ENCODE results near the gene MACROH2A1.

Gene MACROH2A1

GRCh38 chr5:135435467-135436330 is 36.7 kb upstream of the MACROH2A1 start:
- DNase-seq (ENCODE audit: low spot score) = no peak

GRCh38 chr5:135434591-135435466 is 35.8 kb upstream of the MACROH2A1 start:
- DNase-seq (ENCODE audit: low spot score) = peak; percentile 55

GRCh38 chr5:135433681-135434426 is 34.8 kb upstream of the MACROH2A1 start:
- DNase-seq (ENCODE audit: low spot score) = no peak

- DNase-seq (ENCODE audit: low spot score) = no peak
These were observed 33.1 kb upstream of the MACROH2A1 start for GRCh38 chr5:135432113-135432512.

- no peak for DNase-seq (ENCODE audit: low spot score)
These were observed 31.1 kb upstream of the MACROH2A1 start for GRCh38 chr5:135430135-135430437.

GRCh38 chr5:135429301-135430134 is 30.5 kb upstream of the MACROH2A1 start:
- DNase-seq (ENCODE audit: low spot score) = no peak

GRCh38 chr5:135428586-135428985 is 29.6 kb upstream of the MACROH2A1 start:
- DNase-seq (ENCODE audit: low spot score) = no peak

- DNase-seq (ENCODE audit: low spot score) = peak; percentile 40
These were observed 27.4 kb upstream of the MACROH2A1 start for GRCh38 chr5:135426102-135427082.

- DNase-seq (ENCODE audit: low spot score) = no peak
These were observed 26.6 kb upstream of the MACROH2A1 start for GRCh38 chr5:135425641-135426040.

GRCh38 chr5:135423846-135424168 is 24.8 kb upstream of the MACROH2A1 start:
- no peak for DNase-seq (ENCODE audit: low spot score)

- no peak for DNase-seq (ENCODE audit: low spot score)
These were observed 24.3 kb upstream of the MACROH2A1 start for GRCh38 chr5:135423146-135423845.

GRCh38 chr5:135422419-135422818 is 23.4 kb upstream of the MACROH2A1 start:
- DNase-seq (ENCODE audit: low spot score) = no peak

- no peak for DNase-seq (ENCODE audit: low spot score)
These were observed 18.1 kb upstream of the MACROH2A1 start for GRCh38 chr5:135417083-135417482.

GRCh38 chr5:135405082-135405481 is 6.1 kb upstream of the MACROH2A1 start:
- DNase-seq (ENCODE audit: low spot score) = no peak

GRCh38 chr5:135402031-135402430 is 3.0 kb upstream of the MACROH2A1 start:
- DNase-seq (ENCODE audit: low spot score) = no peak

- no peak for DNase-seq (ENCODE audit: low spot score)
These were observed 1.8 kb upstream of the MACROH2A1 start for GRCh38 chr5:135400866-135401265.

- DNase-seq (ENCODE audit: low spot score) = no peak
These were observed 937 bp upstream of the MACROH2A1 start for GRCh38 chr5:135399794-135400542.

GRCh38 chr5:135398160-135398854 is 724 bp downstream of the MACROH2A1 start:
- peak; percentile 58 for DNase-seq (ENCODE audit: low spot score)

Measured in AG08396 (cell line).